ENCODE results near the gene ACAT2. TPM values are rescaled to one million over a fixed set of nuclear protein-coding genes. Genes with fewer than 3 reads are reported as not detected.

ACAT2 gene
- polyA plus RNA-seq, 1 donor from 2014 or later: 143 TPM

GRCh38 chr6:159760602-159761057 is 1.2 kb upstream of the ACAT2 start:
- Histone ChIP-seq H3K4me3 (ENCODE audit: low read length) (peak overlapping the region; percentile 91), H2AFZ (ENCODE audit: low read depth, low read length) (no peak overlapping the region), H3K9ac (ENCODE audit: low read length) (no peak overlapping the region), H3K36me3 (ENCODE audit: insufficient read depth, low read length) (peaks cover 9% of the 10 kb centered on the region), H3K9me2 (ENCODE audit: insufficient read depth, low read length) (no peaks in the 10 kb centered on the region), H3K27me3 (ENCODE audit: insufficient read depth, low read depth, low read length) (no peaks in the 10 kb centered on the region), H3F3A (ENCODE audit: insufficient read depth, low read length, poor library complexity, severe bottlenecking) (no peaks in the 10 kb centered on the region), H4K20me1 (ENCODE audit: insufficient read depth) (no peaks in the 10 kb centered on the region), H3K4me2 (ENCODE audit: low read length) (no peak overlapping the region), H3K9me3 (ENCODE audit: low read length) (no peaks in the 10 kb centered on the region), H3K27ac (ENCODE audit: low read length) (peak overlapping the region; percentile 98), H3K79me2 (replicated peaks; ENCODE audit: insufficient read depth, low read length) (peaks cover 20% of the 10 kb centered on the region)
- TF ChIP-seq TAF1 (IDR thresholded peaks at IDR 0.05; ENCODE audit: low read depth) (no peak), MXI1 (conservative IDR thresholded peaks at IDR 0.05; ENCODE audit: poor library complexity, severe bottlenecking) (no peak), EP300 (conservative IDR thresholded peaks at IDR 0.05; ENCODE audit: poor library complexity, severe bottlenecking) (no peak), EZH2 (IDR thresholded peaks at IDR 0.05; ENCODE audit: borderline replicate concordance, insufficient read depth, low read length, poor library complexity, severe bottlenecking) (no peak), RAD21 (conservative IDR thresholded peaks at IDR 0.05) (no peak), SMC3 (conservative IDR thresholded peaks at IDR 0.05; ENCODE audit: poor library complexity) (no peak), POLR2AphosphoS5 (IDR thresholded peaks at IDR 0.05) (no peak)
- TF ChIP-seq, protein P1, sequence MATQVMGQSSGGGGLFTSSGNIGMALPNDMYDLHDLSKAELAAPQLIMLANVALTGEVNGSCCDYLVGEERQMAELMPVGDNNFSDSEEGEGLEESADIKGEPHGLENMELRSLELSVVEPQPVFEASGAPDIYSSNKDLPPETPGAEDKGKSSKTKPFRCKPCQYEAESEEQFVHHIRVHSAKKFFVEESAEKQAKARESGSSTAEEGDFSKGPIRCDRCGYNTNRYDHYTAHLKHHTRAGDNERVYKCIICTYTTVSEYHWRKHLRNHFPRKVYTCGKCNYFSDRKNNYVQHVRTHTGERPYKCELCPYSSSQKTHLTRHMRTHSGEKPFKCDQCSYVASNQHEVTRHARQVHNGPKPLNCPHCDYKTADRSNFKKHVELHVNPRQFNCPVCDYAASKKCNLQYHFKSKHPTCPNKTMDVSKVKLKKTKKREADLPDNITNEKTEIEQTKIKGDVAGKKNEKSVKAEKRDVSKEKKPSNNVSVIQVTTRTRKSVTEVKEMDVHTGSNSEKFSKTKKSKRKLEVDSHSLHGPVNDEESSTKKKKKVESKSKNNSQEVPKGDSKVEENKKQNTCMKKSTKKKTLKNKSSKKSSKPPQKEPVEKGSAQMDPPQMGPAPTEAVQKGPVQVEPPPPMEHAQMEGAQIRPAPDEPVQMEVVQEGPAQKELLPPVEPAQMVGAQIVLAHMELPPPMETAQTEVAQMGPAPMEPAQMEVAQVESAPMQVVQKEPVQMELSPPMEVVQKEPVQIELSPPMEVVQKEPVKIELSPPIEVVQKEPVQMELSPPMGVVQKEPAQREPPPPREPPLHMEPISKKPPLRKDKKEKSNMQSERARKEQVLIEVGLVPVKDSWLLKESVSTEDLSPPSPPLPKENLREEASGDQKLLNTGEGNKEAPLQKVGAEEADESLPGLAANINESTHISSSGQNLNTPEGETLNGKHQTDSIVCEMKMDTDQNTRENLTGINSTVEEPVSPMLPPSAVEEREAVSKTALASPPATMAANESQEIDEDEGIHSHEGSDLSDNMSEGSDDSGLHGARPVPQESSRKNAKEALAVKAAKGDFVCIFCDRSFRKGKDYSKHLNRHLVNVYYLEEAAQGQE (IDR thresholded peaks at IDR 0.05; ENCODE audit: borderline replicate concordance): no peak
- TF ChIP-seq, protein P2, sequence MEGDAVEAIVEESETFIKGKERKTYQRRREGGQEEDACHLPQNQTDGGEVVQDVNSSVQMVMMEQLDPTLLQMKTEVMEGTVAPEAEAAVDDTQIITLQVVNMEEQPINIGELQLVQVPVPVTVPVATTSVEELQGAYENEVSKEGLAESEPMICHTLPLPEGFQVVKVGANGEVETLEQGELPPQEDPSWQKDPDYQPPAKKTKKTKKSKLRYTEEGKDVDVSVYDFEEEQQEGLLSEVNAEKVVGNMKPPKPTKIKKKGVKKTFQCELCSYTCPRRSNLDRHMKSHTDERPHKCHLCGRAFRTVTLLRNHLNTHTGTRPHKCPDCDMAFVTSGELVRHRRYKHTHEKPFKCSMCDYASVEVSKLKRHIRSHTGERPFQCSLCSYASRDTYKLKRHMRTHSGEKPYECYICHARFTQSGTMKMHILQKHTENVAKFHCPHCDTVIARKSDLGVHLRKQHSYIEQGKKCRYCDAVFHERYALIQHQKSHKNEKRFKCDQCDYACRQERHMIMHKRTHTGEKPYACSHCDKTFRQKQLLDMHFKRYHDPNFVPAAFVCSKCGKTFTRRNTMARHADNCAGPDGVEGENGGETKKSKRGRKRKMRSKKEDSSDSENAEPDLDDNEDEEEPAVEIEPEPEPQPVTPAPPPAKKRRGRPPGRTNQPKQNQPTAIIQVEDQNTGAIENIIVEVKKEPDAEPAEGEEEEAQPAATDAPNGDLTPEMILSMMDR (IDR thresholded peaks at IDR 0.05; ENCODE audit: poor library complexity, severe bottlenecking): no peak

DNA sequence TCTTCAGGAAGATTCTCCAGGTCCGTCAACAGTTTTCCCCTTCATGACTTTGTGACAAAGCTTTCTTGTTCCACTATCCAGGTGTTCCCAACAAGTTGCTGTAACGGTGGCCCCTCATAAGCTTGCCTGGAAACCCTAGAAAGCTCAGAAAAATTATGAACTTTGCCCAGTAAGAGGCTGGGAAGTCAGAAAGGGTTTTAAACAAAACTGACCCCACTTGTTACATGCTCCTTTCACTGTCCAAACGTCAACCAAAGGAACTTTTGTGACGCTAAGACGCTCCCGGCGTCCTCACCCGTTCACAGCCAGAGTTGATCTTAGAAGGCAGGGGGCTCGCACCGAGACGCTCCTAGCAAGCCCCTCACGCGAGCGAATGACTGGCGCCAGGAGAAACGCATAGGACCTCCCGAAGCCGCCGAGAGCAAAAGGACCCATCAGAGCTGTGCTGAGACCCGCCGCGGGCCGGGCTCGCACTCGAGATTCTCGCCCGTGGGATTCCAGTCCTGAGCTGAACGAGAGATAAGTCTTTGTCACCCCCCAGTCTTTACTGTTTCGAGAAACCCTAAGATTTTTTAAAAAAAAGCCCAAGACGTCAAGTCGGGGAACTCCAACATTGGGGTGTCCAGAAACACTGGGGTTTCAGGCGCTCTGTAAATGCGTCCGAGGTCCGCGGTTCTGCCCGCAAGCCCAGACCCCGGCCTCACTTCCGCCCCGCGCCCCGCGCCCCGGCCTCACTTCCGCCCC is 544 bp upstream of the ACAT2 start:
- TF ChIP-seq POLR2AphosphoS5 (IDR thresholded peaks at IDR 0.05): peak; percentile 3
- TF ChIP-seq, protein P1 (IDR thresholded peaks at IDR 0.05; ENCODE audit: borderline replicate concordance): no peak
- TF ChIP-seq TAF1 (IDR thresholded peaks at IDR 0.05; ENCODE audit: low read depth): no peak
- TF ChIP-seq, protein P2 (IDR thresholded peaks at IDR 0.05; ENCODE audit: poor library complexity, severe bottlenecking): no peak
- TF ChIP-seq EP300 (conservative IDR thresholded peaks at IDR 0.05; ENCODE audit: poor library complexity, severe bottlenecking): no peak
- no peak for TF ChIP-seq EZH2 (IDR thresholded peaks at IDR 0.05; ENCODE audit: borderline replicate concordance, insufficient read depth, low read length, poor library complexity, severe bottlenecking)
- no peak for TF ChIP-seq SMC3 (conservative IDR thresholded peaks at IDR 0.05; ENCODE audit: poor library complexity)
- peak overlapping the region; percentile 91 for H3K4me3 ChIP-seq (ENCODE audit: low read length)
- H3F3A ChIP-seq (ENCODE audit: insufficient read depth, low read length, poor library complexity, severe bottlenecking): no peaks in the 10 kb centered on the region
- H2AFZ ChIP-seq (ENCODE audit: low read depth, low read length): peak overlapping the region; percentile 69
- H3K36me3 ChIP-seq (ENCODE audit: insufficient read depth, low read length): peaks cover 9% of the 10 kb centered on the region
- H3K4me2 ChIP-seq (ENCODE audit: low read length): peak overlapping the region; percentile 59
- H4K20me1 ChIP-seq (ENCODE audit: insufficient read depth): no peaks in the 10 kb centered on the region
- peak overlapping the region; percentile 98 for H3K27ac ChIP-seq (ENCODE audit: low read length)
- no peaks in the 10 kb centered on the region for H3K9me2 ChIP-seq (ENCODE audit: insufficient read depth, low read length)
- no peaks in the 10 kb centered on the region for H3K9me3 ChIP-seq (ENCODE audit: low read length)
- H3K79me2 ChIP-seq (replicated peaks; ENCODE audit: insufficient read depth, low read length): peaks cover 25% of the 10 kb centered on the region
- H3K27me3 ChIP-seq (ENCODE audit: insufficient read depth, low read depth, low read length): no peaks in the 10 kb centered on the region
- peak overlapping the region; percentile 98 for H3K9ac ChIP-seq (ENCODE audit: low read length)
